K562 (cell line): ENCODE measurements around the gene APOBEC3C. TPM values are rescaled to one million over a fixed set of nuclear protein-coding genes. Genes with fewer than 3 reads are reported as not detected.

Source experiments
- ATAC-seq: fragments of 200-7000 bp; cut with Tn5 transposase; 3 replicates; pipeline ENCODE4 v1.9.1; 2020; ENCODE audit warnings: moderate library complexity
- BruUV-seq: library from RNA; stranded (reverse); fragments of 400-500 nt; replicated peaks from 2 replicates; lab custom pipeline; 2021; lab: Mats Ljungman, UMichigan
- CTCF ChIA-PET: fragments of 300-600 bp; formaldehyde crosslinking; extraction: SDS; loops from one replicate; lab custom pipeline; 2021; ENCODE audit warnings: low intra/inter-chr PET ratio; lab: Yijun Ruan, JAX
- POLR2A ChIA-PET: fragments of 300-600, 350-650 bp; sonication (Branson Sonifier 250); formaldehyde crosslinking; extraction: SDS; loops from one replicate; lab custom pipeline; 2021; ENCODE audit warnings: antibody characterized with exemption, inconsistent platforms; lab: Yijun Ruan, JAX
- DNase-seq, 4 experiments: peaks; one replicate each; pipeline versions ENCODE4 v3.0.0 to v3.0.0-alpha.2; 2011 to 2018; ENCODE audit warnings: low spot score in 3 of 4, mixed read lengths in 3 of 4; ENCODE audit errors: extremely low read depth in 1 of 4
- FAIRE-seq: peaks from 2 replicates; lab custom pipeline; 2011; peaks lifted over from hg19 to GRCh38; lab: Jason Lieb, UNC
- H2AFZ ChIP-seq: 2 replicates; pipeline ENCODE4 v1.6.0; 2011; ENCODE audit warnings: low read depth, low read length, control low read depth, inconsistent platforms
- H3K27ac ChIP-seq: fragments of 200-600 bp; 3 replicates; pipeline ENCODE4 v1.8.0; 2011; ENCODE audit warnings: low read depth, mild to moderate bottlenecking, control low read depth, inconsistent platforms, low read length, moderate library complexity, mixed read lengths; ENCODE audit errors: extremely low read depth
- H3K27me3 ChIP-seq, 2 experiments: fragments of 300-600 bp in 1 of 2; 2 replicates in 1 of 2; 3 replicates in 1 of 2; pipeline versions ENCODE4 v1.6.0 to v1.8.0; 2011; ENCODE audit warnings: inconsistent platforms in 2 of 2, low read length in 2 of 2, mild to moderate bottlenecking in 1 of 2, mixed read lengths in 1 of 2, moderate library complexity in 1 of 2; ENCODE audit not compliant: control insufficient read depth in 2 of 2, insufficient read depth in 2 of 2
- H3K36me3 ChIP-seq: fragments of 300-600 bp; 3 replicates; pipeline ENCODE4 v1.8.0; 2011; ENCODE audit warnings: mild to moderate bottlenecking, low read length, inconsistent platforms; ENCODE audit not compliant: control insufficient read depth, insufficient read depth
- H3K4me1 ChIP-seq, 2 experiments: fragments of 200-600 bp in 1 of 2; replicated peaks in 1 of 2; 2 replicates in 1 of 2; 3 replicates in 1 of 2; pipeline versions ENCODE4 v1.5.1 to v1.8.0; 2011; ENCODE audit warnings: inconsistent platforms in 2 of 2, low read length in 2 of 2, mild to moderate bottlenecking in 1 of 2, mixed read lengths in 1 of 2, moderate library complexity in 1 of 2; ENCODE audit not compliant: control insufficient read depth in 2 of 2, insufficient read depth in 2 of 2
- H3K4me2 ChIP-seq: 2 replicates; pipeline ENCODE4 v1.6.1; 2011; ENCODE audit warnings: low read length, control low read depth, inconsistent platforms, mixed read lengths; ENCODE audit not compliant: insufficient read depth
- H3K4me3 ChIP-seq: fragments of 200-600 bp; sonication (generic), shearing (Covaris generic); 2 replicates; pipeline ENCODE4 v1.5.1; 2016; ENCODE audit warnings: control low read depth, inconsistent platforms
- H3K79me2 ChIP-seq: fragments of 200-600 bp; 3 replicates; pipeline ENCODE4 v1.8.0; 2011; ENCODE audit warnings: low read length, inconsistent platforms; ENCODE audit not compliant: control insufficient read depth, insufficient read depth
- H3K9ac ChIP-seq, 2 experiments: 2 replicates each; pipeline versions ENCODE4 v1.6.0 to v1.6.1; 2011; ENCODE audit warnings: low read depth in 2 of 2, low read length in 2 of 2, control low read depth in 1 of 2, inconsistent platforms in 1 of 2, mild to moderate bottlenecking in 1 of 2, mixed read lengths in 1 of 2; ENCODE audit not compliant: insufficient read depth in 1 of 2
- H3K9me1 ChIP-seq: one replicate; pipeline ENCODE4 v1.6.0; 2011; ENCODE audit warnings: inconsistent platforms, mild to moderate bottlenecking, low read length, moderate library complexity; ENCODE audit not compliant: control insufficient read depth, insufficient read depth
- H3K9me3 ChIP-seq: replicated peaks from 2 replicates; pipeline ENCODE4 v1.5.1; 2011; ENCODE audit warnings: low read depth, low read length, inconsistent platforms; ENCODE audit not compliant: control insufficient read depth, insufficient read depth
- H4K20me1 ChIP-seq: replicated peaks from 2 replicates; pipeline ENCODE4 v1.6.1; 2011; ENCODE audit warnings: low read length, inconsistent platforms, mixed read lengths; ENCODE audit not compliant: control insufficient read depth, insufficient read depth
- CBFA2T2 ChIP-seq: fragments of 450-650 bp; conservative IDR thresholded peaks from 2 replicates; pipeline ENCODE4 v1.6.1; 2017; ENCODE audit warnings: mild to moderate bottlenecking
- NCOA1 ChIP-seq: fragments of 450-650 bp; IDR thresholded peaks from 2 replicates; pipeline ENCODE4 v1.6.1; 2016; ENCODE audit warnings: low read depth
- TAF9B ChIP-seq: fragments of 450-650 bp; IDR thresholded peaks from 2 replicates; pipeline ENCODE4 v1.6.1; 2018; ENCODE audit warnings: mild to moderate bottlenecking; ENCODE audit not compliant: partially characterized antibody
- ZBTB5 ChIP-seq: fragments of 450-650 bp; IDR thresholded peaks from 2 replicates; pipeline ENCODE4 v1.6.1; 2017; ENCODE audit warnings: antibody characterized with exemption
- ZNF274 ChIP-seq: IDR thresholded peaks from 2 replicates; pipeline ENCODE4 v1.6.1; 2011; ENCODE audit warnings: low read depth, mild to moderate bottlenecking, low read length, moderate library complexity, borderline replicate concordance
- ZNF384 ChIP-seq: IDR thresholded peaks from 2 replicates; pipeline ENCODE4 v1.6.1; 2012; ENCODE audit warnings: low read depth, low read length, improper control_type of control experiment
- ZNF444 ChIP-seq: fragments of 250-450 bp; sonication (Bioruptor Pico); IDR thresholded peaks from 2 replicates; pipeline ENCODE4 v1.4.0; 2020; ENCODE audit warnings: mild to moderate bottlenecking, moderate library complexity
- ZNF639 ChIP-seq, 2 experiments: fragments of 200-800 bp in 1 of 2; sonication (Bioruptor generic) in 1 of 2; sonication (generic) in 1 of 2; formaldehyde crosslinking in 1 of 2; IDR thresholded peaks in 1 of 2; conservative IDR thresholded peaks in 1 of 2; 2 replicates each; pipeline versions ENCODE4 v1.5.0 to v1.6.1; 2016 to 2020; ENCODE audit warnings: missing compliant biosample characterization in 1 of 2, missing genetic modification characterization in 1 of 2, missing genetic modification reagents in 1 of 2
- WGBS: fragments of 100-300 bp; shearing (Covaris generic); methylation state at CpG from one replicate; pipeline ENCODE4 v1.1.6; 2016; ENCODE audit warnings: low coverage, mixed read lengths; ENCODE audit not compliant: insufficient coverage; ENCODE audit errors: missing lambda C conversion rate; 5-methylcytosine and 5-hydroxymethylcytosine counted together
- in situ Hi-C: fragments of 300-500 bp; cut with MboI; formaldehyde crosslinking; loops from 4 replicates; pipeline ENCODE4 v1.15.0; 2018; ENCODE audit warnings: inconsistent platforms, mixed read lengths
- intact Hi-C: fragments of 100-400 bp; cut with micrococcal nuclease; formaldehyde crosslinking; loops from 2 replicates; pipeline ENCODE4 v1.14.2; 2022
- polyA plus RNA-seq, 8 experiments: library from polyadenylated mRNA; depleted of rRNA in 4 of 8; stranded (reverse) in 5 of 8; unstranded in 3 of 8; fragments of >200 nt; fragmentation: Nextera tagmentation in 2 of 8; fragmentation: Illumina TruSeq in 1 of 8; extraction: Ambion mirVana in 2 of 8; extraction: Trizol in 1 of 8; gene quantifications; 2 replicates each; pipeline versions ENCODE4 v1.2.1 to v1.2.3, GENCODE V29; 2011 to 2014; ENCODE audit warnings: inconsistent platforms in 1 of 8, missing spikeins in 1 of 8
- total RNA-seq, 7 experiments: library from RNA; depleted of rRNA in 6 of 7; stranded (reverse); fragments of >200 nt in 6 of 7; fragmentation: Illumina TruSeq in 2 of 7; extraction: Trizol in 2 of 7; gene quantifications; 2 replicates each; pipeline versions ENCODE4 v1.2.1 to v1.2.3, GENCODE V29; 2011 to 2021; ENCODE audit warnings: low replicate concordance in 1 of 7

APOBEC3C gene
- total and polyA plus RNA-seq, 9 of the 15 experiments (the other 6 are each of a cell fraction or from before 2014, with no cell fraction given) = 12.4 to 285 (median 55.5) TPM

GRCh38 chr22:38981005-38981991 lies 32.8 kb upstream of the APOBEC3C start:
- Histone ChIP-seq H3K27ac (peak overlapping the region; percentile 90), H3K9ac (peak overlapping the region; percentile 32 to 61; a peak in 2 of 4 replicates), H3K9me1 (no peaks in the 10 kb centered on the region), H3K36me3 (0 out of 3 replicates have a peak, but pooled peaks cover 3% of the 10 kb centered on the region), H3K4me2 (peak overlapping the region; percentile 78), H3K4me1 (peaks cover 7 to 23% of the 10 kb centered on the region in 2 experiments; a peak in 4 of 5 replicates), H2AFZ (peak overlapping the region; percentile 81), H3K9me3 (peaks cover 9% of the 10 kb centered on the region), H3K27me3 (no peaks in the 10 kb centered on the region), H3K79me2 (peaks cover 10% of the 10 kb centered on the region), H3K4me3 (no peak overlapping the region), H4K20me1 (no peaks in the 10 kb centered on the region)
- 42% methylated on average over 20 of the region's 27 CpGs for WGBS
- intact Hi-C loops = no loop called here
- DNase-seq (peak; percentile 59 to 62 (median 61)), ATAC-seq (peak; percentile 77), FAIRE-seq (peak; percentile 57)
- ChIA-PET CTCF (interaction anchor here (0.7 kb wide), 1 partner anchor 75 kb away, joined by 3 read pairs; no protein-coding TSS in a partner anchor), POLR2A (interaction anchor here (0.6 to 0.9 kb wide), 3 partner anchors 18 to 338 kb away, joined by 3 read pairs; partner anchors contain the start of gene RPL3)
- no TSS peak for BruUV-seq
- in situ Hi-C loops = no loop called here
- TF ChIP-seq ZNF274 = no peak
- TF ChIP-seq NCOA1 = no peak
- no peak for TF ChIP-seq CBFA2T2
- no peak for TF ChIP-seq ZNF444 (CRISPR knock-in tag)
- TF ChIP-seq TAF9B = no peak
- TF ChIP-seq ZNF639 (CRISPR knock-in tag; conservative IDR thresholded peaks at IDR 0.05 in 1 of 2, IDR thresholded peaks at IDR 0.05 in 1 of 2) = no peak
- peak; percentile 67; the same call in 1 of the 2 replicates for TF ChIP-seq ZNF384
- no peak for TF ChIP-seq ZBTB5
